HG03060 (cell line): ENCODE results near the gene PEX6.
"Not testable (repeated sequence)": the region's sequence is repeated elsewhere in the genome, so short reads cannot be mapped to it uniquely, and the experiment has no call there.

Source experiments
- ATAC-seq: cut with Tn5 transposase; IDR thresholded peaks from one replicate; pipeline ENCODE4 v1.9.1; 2021; ENCODE audit warnings: low read depth, moderate number of reproducible peaks; ENCODE audit not compliant: unreplicated experiment

PEX6 gene

GRCh38 chr6:43005844-43006243 is 26.9 kb upstream of the PEX6 start:
- ATAC-seq = no peak

DNA sequence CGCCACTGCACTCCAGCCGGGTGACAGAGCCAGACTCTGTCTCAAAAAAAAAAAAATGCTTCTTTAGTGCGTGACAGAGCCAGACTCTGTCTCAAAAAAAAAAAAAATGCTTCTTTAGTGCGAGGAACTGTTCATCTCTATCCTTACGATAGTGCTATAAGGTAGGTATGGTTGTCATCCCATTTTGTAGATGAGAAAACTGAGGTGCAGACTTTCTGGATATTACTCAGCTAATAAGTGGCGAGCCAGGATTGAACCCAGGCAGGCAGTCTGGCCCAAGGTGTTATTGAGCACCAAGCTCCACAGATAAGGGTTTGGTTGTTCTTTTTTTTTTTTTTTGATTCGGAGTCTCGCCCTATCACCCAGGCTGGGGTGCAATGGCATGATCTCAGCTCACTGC is 22.9 kb upstream of the PEX6 start:
- ATAC-seq = no peak

GRCh38 chr6:42998205-42998604 is 19.2 kb upstream of the PEX6 start:
- ATAC-seq = not testable (repeated sequence)

DNA sequence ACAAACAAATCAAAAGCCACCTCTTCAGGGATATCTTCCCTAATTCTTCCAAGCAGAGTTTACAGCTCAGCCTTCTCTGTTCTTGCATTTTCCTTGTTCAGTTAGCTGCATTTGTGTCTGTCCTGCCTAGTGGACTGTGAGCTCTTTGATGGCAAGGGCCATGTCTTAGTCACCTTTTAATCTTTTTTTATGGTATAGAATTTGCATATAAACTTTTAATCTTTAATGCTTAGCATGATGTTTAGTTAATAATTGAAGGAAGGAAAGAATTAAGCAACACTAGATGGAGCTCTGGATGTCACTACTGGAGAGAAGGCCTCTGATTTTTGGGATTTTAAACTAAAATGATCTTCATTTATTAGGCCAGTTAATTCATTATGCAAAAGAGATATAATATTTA is 17.5 kb upstream of the PEX6 start:
- ATAC-seq = no peak

- no peak for ATAC-seq
Observed at GRCh38 chr6:42993445-42993844, 14.5 kb upstream of the PEX6 start.

DNA sequence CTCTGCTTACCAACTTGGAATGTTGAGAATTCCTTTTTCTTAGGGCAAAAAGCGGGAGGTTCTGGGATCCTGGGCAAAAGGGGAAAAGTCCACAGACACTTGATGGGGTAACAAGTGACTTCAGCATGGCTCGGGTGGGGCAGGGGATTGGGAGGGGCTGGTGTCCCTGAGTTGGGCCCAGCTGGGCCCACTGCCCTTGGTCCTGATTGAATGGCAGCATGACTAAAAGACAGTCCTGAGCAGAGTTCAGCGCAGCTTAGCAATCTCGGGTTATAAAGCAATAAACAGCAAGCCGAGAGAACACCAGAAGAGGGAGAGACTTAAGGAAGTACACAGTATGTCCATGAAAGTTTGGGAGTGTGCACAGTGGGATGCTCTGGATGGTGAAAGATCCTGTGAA is 10.9 kb upstream of the PEX6 start:
- no peak for ATAC-seq

DNA sequence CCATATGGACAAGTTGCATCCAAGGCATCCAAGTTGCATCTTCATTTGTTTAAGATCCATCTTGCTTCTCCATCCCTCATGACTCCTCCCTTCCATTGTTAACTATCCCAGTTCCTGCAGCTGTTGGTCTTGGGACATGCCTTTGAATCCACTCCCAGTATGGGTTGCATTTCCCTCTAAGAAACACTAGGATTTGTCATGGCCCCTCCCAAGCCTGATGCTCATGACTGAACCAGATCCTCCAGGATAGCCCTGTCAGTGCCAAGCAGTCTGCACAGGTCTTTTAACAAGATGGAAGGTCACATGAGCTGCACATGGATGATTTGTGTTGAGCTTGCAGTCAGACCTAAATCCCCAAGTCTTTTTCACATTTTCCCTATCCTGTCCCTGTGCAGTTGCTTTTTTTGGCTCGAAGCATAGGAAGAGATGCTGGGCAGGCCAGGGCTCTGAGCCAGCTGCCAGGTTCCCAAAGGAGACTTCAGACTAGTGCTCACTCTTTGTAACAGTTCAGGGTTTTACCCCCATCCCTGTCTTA is 9.6 kb upstream of the PEX6 start:
- ATAC-seq = no peak

DNA sequence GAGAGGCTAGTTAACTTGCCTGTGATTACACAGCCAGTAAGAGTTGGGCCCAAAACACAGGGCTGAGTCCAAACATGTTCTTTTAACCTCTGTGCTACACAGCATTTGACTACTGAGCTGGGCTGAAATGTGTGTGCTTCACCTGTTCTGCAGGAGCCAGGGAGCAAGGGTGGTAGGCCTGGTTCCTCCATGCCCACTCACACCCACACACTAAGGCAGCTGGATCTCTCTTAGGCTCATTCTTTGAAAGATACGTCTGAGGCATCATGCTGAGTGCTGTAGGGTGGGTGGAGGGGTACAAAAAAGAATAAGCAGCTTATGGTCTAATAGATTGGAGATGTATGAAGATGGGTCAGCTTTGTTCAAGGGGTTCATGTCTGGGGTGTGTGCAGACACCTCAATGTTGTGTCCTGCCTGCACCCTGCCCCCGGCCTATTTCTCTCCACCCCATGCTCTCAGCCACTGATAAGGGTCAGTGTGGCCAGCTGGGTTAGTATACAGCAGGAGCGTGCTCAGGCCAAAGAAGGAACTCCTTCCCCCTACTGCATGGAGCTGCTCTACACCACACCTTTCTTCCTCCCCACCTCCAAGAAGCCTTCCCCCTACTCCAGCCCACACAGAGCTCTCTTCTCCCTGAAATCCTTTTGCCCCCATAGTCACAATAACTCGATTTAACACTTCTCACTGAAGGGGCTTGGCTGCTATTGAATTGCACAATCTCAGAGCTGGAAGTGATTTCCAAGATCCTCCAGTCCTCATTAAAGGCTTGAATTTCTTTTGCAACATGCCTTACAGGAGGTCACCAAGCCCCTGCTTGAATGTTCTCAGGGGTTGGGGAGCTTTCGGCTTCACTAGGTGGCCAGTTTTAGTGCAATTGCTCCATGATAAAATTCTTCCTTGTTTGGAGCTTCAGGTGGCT is 8.8 kb upstream of the PEX6 start:
- no peak for ATAC-seq

GRCh38 chr6:42984924-42985475 is 6.0 kb upstream of the PEX6 start:
- ATAC-seq = no peak

GRCh38 chr6:42984001-42984923 is 5.3 kb upstream of the PEX6 start, which contains the start of gene PPP2R5D:
Gene PPP2R5D, plus strand, starts transcription at chr6:42984570. Its CDS starts 108 bp downstream, at chr6:42984678.
- ATAC-seq = peak; percentile 86

- no peak for ATAC-seq
Observed at GRCh38 chr6:42981836-42982235, 2.9 kb upstream of the PEX6 start.

GRCh38 chr6:42979523-42980177 is 669 bp upstream of the PEX6 start:
- ATAC-seq = no peak

- ATAC-seq = no peak
Observed at GRCh38 chr6:42978487-42978838, 518 bp downstream of the PEX6 start.

- ATAC-seq = no peak
Observed at GRCh38 chr6:42974919-42975505, 4.0 kb downstream of the PEX6 start.

GRCh38 chr6:42973926-42974325 is 5.1 kb downstream of the PEX6 start:
- ATAC-seq = no peak

GRCh38 chr6:42971746-42972327 is 7.1 kb downstream of the PEX6 start:
- ATAC-seq = no peak

DNA sequence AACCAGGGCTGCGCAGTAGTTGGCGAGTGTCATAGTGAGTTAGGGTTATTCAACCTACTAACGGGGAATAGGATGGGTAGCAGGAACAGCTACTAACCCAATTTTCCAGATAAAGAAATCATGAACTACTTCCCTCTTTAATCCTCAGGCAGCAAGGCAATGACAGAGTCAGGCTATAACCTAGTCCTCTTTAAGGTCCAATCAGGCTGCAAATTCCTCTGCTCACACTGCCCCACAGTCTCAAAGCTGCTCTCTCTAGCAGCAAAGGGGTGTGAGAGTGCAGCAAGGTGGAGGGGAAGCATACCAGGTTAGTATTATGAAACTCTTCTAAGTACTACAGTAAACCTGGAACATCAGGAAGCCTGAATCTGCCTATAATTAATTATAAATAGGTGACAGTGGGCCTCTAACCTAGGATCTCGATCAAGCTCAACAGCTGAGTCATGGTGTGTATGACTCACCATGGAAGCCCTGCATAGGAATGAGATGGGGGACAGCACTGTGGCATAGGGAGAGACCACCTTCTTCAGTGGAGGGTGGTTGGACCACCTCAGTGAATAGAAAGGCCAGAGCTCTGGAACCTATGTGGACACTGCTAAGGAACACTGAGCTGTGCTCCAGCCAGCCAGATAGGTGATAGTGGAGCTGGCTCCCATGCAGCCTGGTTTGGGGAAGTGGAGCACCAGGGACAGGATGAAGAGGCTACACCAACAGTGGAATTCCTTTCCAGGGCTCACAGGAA is 7.9 kb downstream of the PEX6 start:
- ATAC-seq = no peak

GRCh38 chr6:42969934-42970333 is 9.0 kb downstream of the PEX6 start:
- no peak for ATAC-seq

GRCh38 chr6:42969431-42969830 is 9.6 kb downstream of the PEX6 start:
- ATAC-seq = no peak
